Activated naive CD4-positive, alpha-beta T cell treated with anti-CD3 and anti-CD28 coated beads, Interleukin-2, amount 50 U/mL, for 16 hours (primary cell): ENCODE data around the gene NRF1.
A peak's percentile ranks its signal among the peaks of the same experiment; 100 is the strongest.

Source experiments
- DNase-seq: peaks from one replicate; pipeline ENCODE4 v3.0.0-alpha.2; 2020

NRF1 gene

GRCh38 chr7:129773328-129773731 lies 161.8 kb downstream of the NRF1 start:
- DNase-seq = no peak

- no peak for DNase-seq
These were observed 162.4 kb downstream of the NRF1 start for GRCh38 chr7:129773871-129774270.

GRCh38 chr7:129774359-129774758 lies 162.8 kb downstream of the NRF1 start:
- DNase-seq = no peak

GRCh38 chr7:129774871-129775694 lies 163.6 kb downstream of the NRF1 start:
- no peak for DNase-seq

GRCh38 chr7:129775695-129776361 lies 164.3 kb downstream of the NRF1 start:
- no peak for DNase-seq

GRCh38 chr7:129776362-129776722 lies 164.8 kb downstream of the NRF1 start:
- no peak for DNase-seq

GRCh38 chr7:129777195-129777844 lies 165.8 kb downstream of the NRF1 start:
- DNase-seq = no peak

GRCh38 chr7:129777993-129778769 lies 166.7 kb downstream of the NRF1 start:
- DNase-seq = no peak

GRCh38 chr7:129778770-129779601 lies 167.5 kb downstream of the NRF1 start:
- DNase-seq = no peak

GRCh38 chr7:129779602-129780256 lies 168.2 kb downstream of the NRF1 start:
- peak; percentile 35 for DNase-seq

- peak; percentile 84 for DNase-seq
These were observed 168.9 kb downstream of the NRF1 start for GRCh38 chr7:129780257-129780973.

GRCh38 chr7:129780974-129781927 lies 169.7 kb downstream of the NRF1 start:
- no peak for DNase-seq

- no peak for DNase-seq
These were observed 170.7 kb downstream of the NRF1 start for GRCh38 chr7:129781928-129782817.

- no peak for DNase-seq
These were observed 171.5 kb downstream of the NRF1 start for GRCh38 chr7:129782818-129783583.

- DNase-seq = no peak
These were observed 172.0 kb downstream of the NRF1 start for GRCh38 chr7:129783584-129783919.

GRCh38 chr7:129784437-129784782 lies 172.9 kb downstream of the NRF1 start:
- no peak for DNase-seq

- DNase-seq = no peak
These were observed 173.5 kb downstream of the NRF1 start for GRCh38 chr7:129784783-129785684.
